Endothelial cell (in vitro differentiated cells): ENCODE measurements around the gene HOXA3. TPM values are rescaled to one million over a fixed set of nuclear protein-coding genes. Genes with fewer than 3 reads are reported as not detected.

Source experiments
- DNase-seq: peaks from one replicate; pipeline ENCODE4 v3.0.0; 2021; ENCODE audit warnings: low spot score
- H3K27ac Mint-ChIP-seq: one replicate; pipeline ENCODE4 v1.8.0; 2021; ENCODE audit warnings: mixed read lengths, inconsistent platforms; ENCODE audit not compliant: unreplicated experiment
- H3K27me3 Mint-ChIP-seq: one replicate; pipeline ENCODE4 v1.8.0; 2021; ENCODE audit warnings: mild to moderate bottlenecking, moderate library complexity, mixed read lengths, inconsistent platforms; ENCODE audit not compliant: unreplicated experiment
- H3K36me3 Mint-ChIP-seq: one replicate; pipeline ENCODE4 v1.8.0; 2021; ENCODE audit warnings: mild to moderate bottlenecking, low read depth, mixed read lengths, inconsistent platforms; ENCODE audit not compliant: unreplicated experiment
- H3K4me1 Mint-ChIP-seq: one replicate; pipeline ENCODE4 v1.8.0; 2021; ENCODE audit warnings: mild to moderate bottlenecking, mixed read lengths, inconsistent platforms; ENCODE audit not compliant: unreplicated experiment
- H3K4me3 Mint-ChIP-seq: one replicate; pipeline ENCODE4 v1.8.0; 2021; ENCODE audit warnings: mild to moderate bottlenecking, mixed read lengths, inconsistent platforms; ENCODE audit not compliant: unreplicated experiment
- H3K9me3 Mint-ChIP-seq: one replicate; pipeline ENCODE4 v1.8.0; 2021; ENCODE audit warnings: mixed read lengths, inconsistent platforms; ENCODE audit not compliant: unreplicated experiment
- total RNA-seq: library from RNA; stranded (reverse); fragmentation: NEBNext Ultra II Directional; extraction: Animal tissue kit (Norgen Biotek cat#: 25700); gene quantifications from one replicate; pipeline ENCODE4 v1.2.1, GENCODE V29; 2021; ENCODE audit not compliant: unreplicated experiment
- TF ChIP-seq, protein P1 (sequence below): fragments of 200-600 bp; sonication (generic); IDR thresholded peaks from one replicate; pipeline ENCODE4 v1.5.0; 2021; ENCODE audit warnings: antibody characterized with exemption; ENCODE audit not compliant: unreplicated experiment

Gene HOXA3
- total RNA-seq, 1 donor from 2014 or later: 0.13 TPM

DNA sequence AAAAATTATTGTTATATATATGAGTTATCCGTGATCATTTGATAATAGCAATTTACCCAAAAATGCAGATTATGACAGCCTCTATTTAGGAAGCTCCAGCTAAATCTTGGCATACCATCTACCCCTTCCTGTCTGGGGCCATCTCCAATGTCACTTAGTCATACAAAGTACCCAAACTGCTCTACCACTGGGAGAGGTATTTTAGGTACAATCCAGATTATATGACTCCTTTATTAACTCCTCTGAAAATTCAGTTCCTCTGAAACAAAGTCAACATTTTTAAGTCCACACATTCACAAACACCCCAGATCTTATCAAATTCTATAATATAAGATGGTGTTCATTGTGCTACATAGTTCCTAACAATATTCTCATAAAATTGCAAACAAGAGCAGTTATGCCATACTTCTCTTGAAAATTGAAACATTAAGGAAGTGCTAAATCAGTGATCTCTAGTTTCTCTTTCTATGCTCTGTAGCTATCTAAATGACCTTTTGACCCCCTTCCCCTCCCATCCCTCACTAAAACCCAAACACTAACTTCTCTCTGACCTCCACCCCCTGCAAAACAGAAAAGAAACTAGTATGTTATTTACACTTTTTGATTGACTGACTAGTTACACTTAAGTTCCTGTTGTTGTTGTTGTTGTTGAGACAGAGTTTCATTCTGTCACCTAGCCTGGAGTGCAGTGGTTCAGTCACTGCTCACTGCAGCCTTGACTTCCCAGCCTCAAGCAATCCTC lies 73.0 kb downstream of the HOXA3 start:
- Mint-ChIP-seq H3K27ac (no peak overlapping the region), H3K9me3 (no peaks in the 10 kb centered on the region), H3K4me1 (no peaks in the 10 kb centered on the region), H3K36me3 (no peaks in the 10 kb centered on the region), H3K4me3 (no peak overlapping the region), H3K27me3 (no peaks in the 10 kb centered on the region)
- DNase-seq: no peak
- TF ChIP-seq, protein P1, sequence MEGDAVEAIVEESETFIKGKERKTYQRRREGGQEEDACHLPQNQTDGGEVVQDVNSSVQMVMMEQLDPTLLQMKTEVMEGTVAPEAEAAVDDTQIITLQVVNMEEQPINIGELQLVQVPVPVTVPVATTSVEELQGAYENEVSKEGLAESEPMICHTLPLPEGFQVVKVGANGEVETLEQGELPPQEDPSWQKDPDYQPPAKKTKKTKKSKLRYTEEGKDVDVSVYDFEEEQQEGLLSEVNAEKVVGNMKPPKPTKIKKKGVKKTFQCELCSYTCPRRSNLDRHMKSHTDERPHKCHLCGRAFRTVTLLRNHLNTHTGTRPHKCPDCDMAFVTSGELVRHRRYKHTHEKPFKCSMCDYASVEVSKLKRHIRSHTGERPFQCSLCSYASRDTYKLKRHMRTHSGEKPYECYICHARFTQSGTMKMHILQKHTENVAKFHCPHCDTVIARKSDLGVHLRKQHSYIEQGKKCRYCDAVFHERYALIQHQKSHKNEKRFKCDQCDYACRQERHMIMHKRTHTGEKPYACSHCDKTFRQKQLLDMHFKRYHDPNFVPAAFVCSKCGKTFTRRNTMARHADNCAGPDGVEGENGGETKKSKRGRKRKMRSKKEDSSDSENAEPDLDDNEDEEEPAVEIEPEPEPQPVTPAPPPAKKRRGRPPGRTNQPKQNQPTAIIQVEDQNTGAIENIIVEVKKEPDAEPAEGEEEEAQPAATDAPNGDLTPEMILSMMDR: no peak

DNA sequence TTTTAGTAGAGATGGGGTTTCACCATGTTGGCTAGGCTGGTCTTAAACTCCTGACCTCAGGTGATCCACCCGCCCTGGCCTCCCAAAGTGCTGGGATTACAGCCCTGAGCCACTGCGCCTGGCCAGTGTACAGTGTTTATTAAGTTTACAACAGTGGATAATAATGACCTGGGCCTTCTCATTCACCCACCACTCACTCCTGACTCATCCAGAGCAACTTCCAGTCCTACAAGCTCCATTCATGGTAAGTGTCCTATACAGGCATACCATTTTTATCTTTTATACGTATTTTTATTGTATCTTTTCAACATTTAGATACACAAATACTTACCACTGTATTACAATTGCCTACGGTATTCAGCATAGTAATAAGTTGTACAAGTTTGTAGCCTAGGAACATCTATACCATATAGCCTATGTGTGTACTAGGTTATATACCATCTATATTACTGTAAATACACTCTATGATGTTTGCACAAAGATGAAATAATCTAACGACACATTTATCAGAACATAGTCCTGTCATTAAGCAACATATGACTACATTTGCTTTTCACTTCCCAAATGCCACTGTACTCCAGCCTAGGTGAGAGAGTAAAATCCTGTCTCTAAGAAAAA lies 73.7 kb downstream of the HOXA3 start:
- H3K27me3 Mint-ChIP-seq: no peaks in the 10 kb centered on the region
- no peak for DNase-seq
- no peaks in the 10 kb centered on the region for H3K4me1 Mint-ChIP-seq
- no peak overlapping the region for H3K27ac Mint-ChIP-seq
- H3K4me3 Mint-ChIP-seq: no peak overlapping the region
- H3K9me3 Mint-ChIP-seq: no peaks in the 10 kb centered on the region
- TF ChIP-seq, protein P1: no peak
- no peaks in the 10 kb centered on the region for H3K36me3 Mint-ChIP-seq

DNA sequence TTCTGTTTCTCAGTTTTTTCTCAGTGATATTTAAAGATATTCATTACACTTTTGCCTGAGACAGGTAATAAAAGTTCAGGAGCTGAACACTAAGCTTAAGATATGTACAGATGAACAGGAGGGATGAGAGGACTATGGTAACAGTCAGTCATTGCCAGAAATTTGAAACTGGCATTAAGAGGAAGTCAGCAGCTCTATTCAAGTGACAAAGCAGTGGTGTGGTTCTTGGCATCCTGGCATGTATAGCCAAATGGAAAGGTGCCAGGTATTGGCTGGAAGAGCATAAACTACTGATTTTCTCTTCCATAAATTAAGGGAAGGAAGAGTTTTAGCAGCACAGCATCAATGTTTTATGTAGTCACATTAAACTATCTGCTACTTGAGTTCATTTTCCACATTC lies 79.3 kb downstream of the HOXA3 start:
- Mint-ChIP-seq H3K27me3 (no peaks in the 10 kb centered on the region), H3K4me1 (no peaks in the 10 kb centered on the region), H3K4me3 (no peak overlapping the region), H3K36me3 (no peaks in the 10 kb centered on the region), H3K27ac (no peak overlapping the region), H3K9me3 (no peaks in the 10 kb centered on the region)
- TF ChIP-seq, protein P1: no peak
- DNase-seq: no peak

DNA sequence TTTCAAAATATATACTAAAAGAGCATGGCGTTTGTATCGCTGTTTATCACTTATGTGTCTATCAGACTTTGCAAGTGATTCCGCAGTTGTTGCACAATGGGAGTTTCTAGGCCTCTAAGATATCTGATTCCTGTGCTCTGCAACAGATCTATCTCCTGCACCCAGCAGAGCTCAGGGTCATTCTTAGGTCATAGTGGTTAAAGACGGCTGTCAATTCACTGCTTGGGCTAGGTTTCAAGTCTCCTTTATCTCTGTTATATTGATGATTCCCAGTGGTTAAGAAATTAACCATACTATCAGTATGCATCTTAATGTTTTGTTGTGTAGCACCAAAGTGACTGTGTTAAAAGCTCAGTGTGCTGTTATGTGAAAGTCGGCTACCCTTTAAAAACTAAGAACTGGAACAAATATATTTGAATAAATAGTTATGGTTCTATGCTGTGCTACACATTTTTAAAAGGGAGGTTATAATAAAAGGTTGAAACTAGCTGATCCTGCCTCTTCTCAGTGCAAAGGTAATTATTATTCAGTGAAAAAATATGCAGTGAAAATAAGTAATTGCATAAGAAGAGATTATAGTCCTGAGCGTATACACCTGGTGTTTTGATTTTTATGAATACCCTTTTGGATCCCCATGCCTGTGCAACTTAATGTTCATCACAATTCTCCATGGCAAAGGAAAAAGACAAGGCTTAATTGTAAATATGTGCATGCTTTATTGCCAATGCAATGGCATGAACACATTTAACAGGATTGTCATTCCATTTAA lies 80.6 kb downstream of the HOXA3 start:
- H3K27me3 Mint-ChIP-seq: no peaks in the 10 kb centered on the region
- DNase-seq: no peak
- H3K27ac Mint-ChIP-seq: no peak overlapping the region

More for the DNA sequence above, 80.6 kb downstream of the HOXA3 start:
- H3K36me3 Mint-ChIP-seq: no peaks in the 10 kb centered on the region
- no peaks in the 10 kb centered on the region for H3K9me3 Mint-ChIP-seq
- TF ChIP-seq, protein P1: no peak
- no peaks in the 10 kb centered on the region for H3K4me1 Mint-ChIP-seq
- H3K4me3 Mint-ChIP-seq: no peak overlapping the region
